HepG2 (cell line): Measurements from ENCODE around the gene TMEM38A. TPM values are rescaled to one million over a fixed set of nuclear protein-coding genes. Genes with fewer than 3 reads are reported as not detected.

Experiments
- CCDC6 ChIP-seq: sonication (generic); formaldehyde crosslinking; IDR thresholded peaks from 2 replicates; pipeline ENCODE4 v1.8.1; 2022; ENCODE audit warnings: mild to moderate bottlenecking, missing genetic modification reagents, moderate library complexity
- ERF ChIP-seq: IDR thresholded peaks from 2 replicates; pipeline ENCODE4 v1.6.1; 2018; ENCODE audit warnings: missing biosample characterization, missing genetic modification reagents
- FOXJ3 ChIP-seq: sonication (generic); formaldehyde crosslinking; IDR thresholded peaks from 2 replicates; pipeline ENCODE4 v1.4.0; 2020; ENCODE audit warnings: missing genetic modification reagents, mild to moderate bottlenecking, borderline replicate concordance
- MIXL1 ChIP-seq: IDR thresholded peaks from 2 replicates; pipeline ENCODE4 v1.6.1; 2016
- NFE2L2 ChIP-seq: fragments of 150-350 bp; IDR thresholded peaks from 2 replicates; pipeline ENCODE4 v1.6.1; 2014; ENCODE audit warnings: low read length
- SIX4 ChIP-seq: sonication (generic); formaldehyde crosslinking; IDR thresholded peaks from 2 replicates; pipeline ENCODE4 v1.4.0; 2020; ENCODE audit warnings: missing genetic modification reagents
- SMARCE1 ChIP-seq: fragments of 450-650 bp; IDR thresholded peaks from 2 replicates; pipeline ENCODE4 v1.6.1; 2017; ENCODE audit warnings: borderline replicate concordance
- ZBTB26 ChIP-seq: IDR thresholded peaks from 2 replicates; pipeline ENCODE4 v1.6.1; 2016; ENCODE audit warnings: missing compliant biosample characterization, missing genetic modification reagents, borderline replicate concordance
- ZFP82 ChIP-seq: sonication (generic); formaldehyde crosslinking; IDR thresholded peaks from 2 replicates; pipeline ENCODE4 v1.5.1; 2020; ENCODE audit warnings: mild to moderate bottlenecking, missing genetic modification reagents, borderline replicate concordance
- ZHX2 ChIP-seq, 2 experiments: sonication (generic) in 1 of 2; formaldehyde crosslinking in 1 of 2; IDR thresholded peaks; 2 replicates each; pipeline versions ENCODE4 v1.6.1 to v1.9.0; 2014 to 2022; ENCODE audit warnings: antibody characterized with exemption in 1 of 2, borderline replicate concordance in 1 of 2, inconsistent platforms in 1 of 2, low read depth in 1 of 2, missing genetic modification reagents in 1 of 2
- ZNF431 ChIP-seq: sonication (generic); formaldehyde crosslinking; IDR thresholded peaks from 2 replicates; pipeline ENCODE4 v1.9.0; 2022; ENCODE audit warnings: missing genetic modification reagents, low read depth, mild to moderate bottlenecking, borderline replicate concordance
- ZNF770 ChIP-seq: sonication (generic); formaldehyde crosslinking; IDR thresholded peaks from 2 replicates; pipeline ENCODE4 v1.5.0; 2020; ENCODE audit warnings: mild to moderate bottlenecking, missing genetic modification reagents
- polyA plus RNA-seq, 8 experiments: library from polyadenylated mRNA; depleted of rRNA in 3 of 8; stranded (reverse) in 7 of 8; unstranded in 1 of 8; fragments of >200 nt; fragmentation: Illumina TruSeq in 4 of 8; extraction: Trizol in 4 of 8; gene quantifications; 2 replicates each; pipeline versions ENCODE4 v1.2.1 to v1.2.3, GENCODE V29; 2011 to 2016; ENCODE audit warnings: low read depth in 4 of 8, missing spikeins in 1 of 8, mixed read lengths in 1 of 8; ENCODE audit not compliant: insufficient read depth in 1 of 8
- total RNA-seq, 5 experiments: library from RNA; depleted of rRNA; stranded (reverse); fragments of >200 nt; fragmentation: Illumina TruSeq; extraction: Trizol; gene quantifications; 2 replicates each; pipeline ENCODE4 v1.2.3, GENCODE V29; 2016; ENCODE audit warnings: low read depth in 1 of 5
- TF ChIP-seq, protein P1 (sequence below): sonication (generic); formaldehyde crosslinking; conservative IDR thresholded peaks from 2 replicates; pipeline ENCODE4 v1.8.0; 2022; ENCODE audit warnings: low read depth, missing genetic modification reagents
- TF ChIP-seq, protein P2 (sequence below): sonication (generic); formaldehyde crosslinking; IDR thresholded peaks from 2 replicates; pipeline ENCODE4 v1.5.1; 2020; ENCODE audit warnings: mild to moderate bottlenecking, missing genetic modification reagents, moderate library complexity
- TF ChIP-seq, protein P3 (sequence below): fragments of 450-650 bp; IDR thresholded peaks from 2 replicates; pipeline ENCODE4 v1.6.1; 2017

The TMEM38A gene
- total and polyA plus RNA-seq, 2 of the 13 experiments (the other 11 are each of a cell fraction or from before 2014, with no cell fraction given): 4.8 to 6.8 TPM

GRCh38 chr19:16660763-16661479, at the start of gene TMEM38A (continued):
- no peak for TF ChIP-seq ZBTB26
- TF ChIP-seq, protein P1, sequence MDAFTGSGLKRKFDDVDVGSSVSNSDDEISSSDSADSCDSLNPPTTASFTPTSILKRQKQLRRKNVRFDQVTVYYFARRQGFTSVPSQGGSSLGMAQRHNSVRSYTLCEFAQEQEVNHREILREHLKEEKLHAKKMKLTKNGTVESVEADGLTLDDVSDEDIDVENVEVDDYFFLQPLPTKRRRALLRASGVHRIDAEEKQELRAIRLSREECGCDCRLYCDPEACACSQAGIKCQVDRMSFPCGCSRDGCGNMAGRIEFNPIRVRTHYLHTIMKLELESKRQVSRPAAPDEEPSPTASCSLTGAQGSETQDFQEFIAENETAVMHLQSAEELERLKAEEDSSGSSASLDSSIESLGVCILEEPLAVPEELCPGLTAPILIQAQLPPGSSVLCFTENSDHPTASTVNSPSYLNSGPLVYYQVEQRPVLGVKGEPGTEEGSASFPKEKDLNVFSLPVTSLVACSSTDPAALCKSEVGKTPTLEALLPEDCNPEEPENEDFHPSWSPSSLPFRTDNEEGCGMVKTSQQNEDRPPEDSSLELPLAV (CRISPR knock-in tag): no peak
- no peak for TF ChIP-seq SIX4 (CRISPR knock-in tag)
- no peak for TF ChIP-seq ZFP82 (CRISPR knock-in tag)
- TF ChIP-seq SMARCE1: no peak
- TF ChIP-seq MIXL1: no peak
- TF ChIP-seq, protein P2, sequence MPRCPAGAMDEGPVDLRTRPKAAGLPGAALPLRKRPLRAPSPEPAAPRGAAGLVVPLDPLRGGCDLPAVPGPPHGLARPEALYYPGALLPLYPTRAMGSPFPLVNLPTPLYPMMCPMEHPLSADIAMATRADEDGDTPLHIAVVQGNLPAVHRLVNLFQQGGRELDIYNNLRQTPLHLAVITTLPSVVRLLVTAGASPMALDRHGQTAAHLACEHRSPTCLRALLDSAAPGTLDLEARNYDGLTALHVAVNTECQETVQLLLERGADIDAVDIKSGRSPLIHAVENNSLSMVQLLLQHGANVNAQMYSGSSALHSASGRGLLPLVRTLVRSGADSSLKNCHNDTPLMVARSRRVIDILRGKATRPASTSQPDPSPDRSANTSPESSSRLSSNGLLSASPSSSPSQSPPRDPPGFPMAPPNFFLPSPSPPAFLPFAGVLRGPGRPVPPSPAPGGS: no peak; the same call in 1 of the 2 replicates
- no peak for TF ChIP-seq ERF (CRISPR knock-in tag)
- TF ChIP-seq FOXJ3 (CRISPR knock-in tag): no peak
- TF ChIP-seq NFE2L2: no peak
- no peak for TF ChIP-seq ZNF431 (CRISPR knock-in tag)
- no peak for TF ChIP-seq ZHX2 (IDR thresholded peaks at IDR 0.05; ENCODE audit: low read depth)
- no peak for TF ChIP-seq ZHX2 (CRISPR knock-in tag; IDR thresholded peaks at IDR 0.05; ENCODE audit: borderline replicate concordance)
- TF ChIP-seq CCDC6 (CRISPR knock-in tag): no peak
- no peak for TF ChIP-seq ZNF770 (CRISPR knock-in tag)
- TF ChIP-seq, protein P3, sequence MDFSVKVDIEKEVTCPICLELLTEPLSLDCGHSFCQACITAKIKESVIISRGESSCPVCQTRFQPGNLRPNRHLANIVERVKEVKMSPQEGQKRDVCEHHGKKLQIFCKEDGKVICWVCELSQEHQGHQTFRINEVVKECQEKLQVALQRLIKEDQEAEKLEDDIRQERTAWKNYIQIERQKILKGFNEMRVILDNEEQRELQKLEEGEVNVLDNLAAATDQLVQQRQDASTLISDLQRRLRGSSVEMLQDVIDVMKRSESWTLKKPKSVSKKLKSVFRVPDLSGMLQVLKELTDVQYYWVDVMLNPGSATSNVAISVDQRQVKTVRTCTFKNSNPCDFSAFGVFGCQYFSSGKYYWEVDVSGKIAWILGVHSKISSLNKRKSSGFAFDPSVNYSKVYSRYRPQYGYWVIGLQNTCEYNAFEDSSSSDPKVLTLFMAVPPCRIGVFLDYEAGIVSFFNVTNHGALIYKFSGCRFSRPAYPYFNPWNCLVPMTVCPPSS: no peak
